Activated CD4-positive, alpha-beta memory T cell treated with anti-CD3 and anti-CD28 coated beads for 36 hours (primary cell): ENCODE data around the gene TRAF3IP1. TPM values are rescaled to one million over a fixed set of nuclear protein-coding genes. Genes with fewer than 3 reads are reported as not detected.
A peak's percentile ranks its signal among the peaks of the same experiment; 100 is the strongest.
"Not testable (repeated sequence)": the region's sequence is repeated elsewhere in the genome, so short reads cannot be mapped to it uniquely, and the experiment has no call there.

Experiments used
- CTCF ChIA-PET: fragments of 350-600 bp; sonication (Branson Sonifier 250); formaldehyde crosslinking; loops from one replicate; lab custom pipeline; 2021; ENCODE audit warnings: antibody characterized with exemption, inconsistent platforms; lab: Charles Lee
- POLR2A ChIA-PET: fragments of 350-600 bp; sonication (Branson Sonifier 250); formaldehyde crosslinking; loops from one replicate; lab custom pipeline; 2021; ENCODE audit warnings: antibody characterized with exemption; lab: Charles Lee
- DNase-seq: peaks from one replicate; pipeline ENCODE4 v3.0.0-alpha.2; 2020
- H3K27ac Mint-ChIP-seq: one replicate; pipeline ENCODE4 v1.8.0; 2021; ENCODE audit warnings: mixed read lengths
- H3K27me3 Mint-ChIP-seq: one replicate; pipeline ENCODE4 v1.8.0; 2021; ENCODE audit warnings: mixed read lengths
- H3K36me3 Mint-ChIP-seq: one replicate; pipeline ENCODE4 v1.8.0; 2021; ENCODE audit warnings: mixed read lengths
- H3K4me1 Mint-ChIP-seq: one replicate; pipeline ENCODE4 v1.8.0; 2021; ENCODE audit warnings: low read depth, mixed read lengths
- H3K4me3 Mint-ChIP-seq: one replicate; pipeline ENCODE4 v1.8.0; 2021; ENCODE audit warnings: mild to moderate bottlenecking, mixed read lengths
- H3K9me3 Mint-ChIP-seq: one replicate; pipeline ENCODE4 v1.8.0; 2021; ENCODE audit warnings: mixed read lengths
- intact Hi-C: fragments of 100-400 bp; cut with micrococcal nuclease; formaldehyde crosslinking; loops from one replicate; pipeline ENCODE4 v1.15.1; 2023
- total RNA-seq, 2 experiments: library from RNA; stranded (reverse); gene quantifications; one replicate each; pipeline ENCODE4 v1.2.3, GENCODE V29; 2021

Gene TRAF3IP1
- total RNA-seq, 2 experiments from 2014 or later = 8.0 to 9.3 TPM

GRCh38 chr2:238320648-238321281, 447 bp downstream of the TRAF3IP1 start:
- ChIA-PET POLR2A (interaction anchor here (0.6 kb wide), 1 partner anchor 978 kb away, joined by 3 read pairs; no protein-coding TSS in a partner anchor), CTCF (interaction anchor here (0.6 to 1.6 kb wide), 2 partner anchors 10 to 60 kb away, joined by 3 to 10 read pairs; no protein-coding TSS in a partner anchor)
- Mint-ChIP-seq H3K4me1 (peaks cover 19% of the 10 kb centered on the region), H3K27me3 (peaks cover 2% of the 10 kb centered on the region), H3K4me3 (peak overlapping the region; percentile 71), H3K36me3 (no peaks in the 10 kb centered on the region), H3K9me3 (no peaks in the 10 kb centered on the region), H3K27ac (no peak overlapping the region)
- DNase-seq = peak; percentile 15
- intact Hi-C loops = loop anchor here (1.0 kb wide), 1 partner anchor 32 kb away; the partner anchor contains the start of gene PER2

GRCh38 chr2:238321467-238321866, 1.1 kb downstream of the TRAF3IP1 start:
- POLR2A ChIA-PET = interaction anchor here (0.6 to 1.1 kb wide), 2 partner anchors 34 to 977 kb away, joined by 3 read pairs; no protein-coding TSS in a partner anchor
- no peak overlapping the region for H3K27ac Mint-ChIP-seq
- H3K4me3 Mint-ChIP-seq = peak overlapping the region; percentile 60
- peaks cover 1% of the 10 kb centered on the region for H3K36me3 Mint-ChIP-seq
- intact Hi-C loops = no loop called here
- H3K4me1 Mint-ChIP-seq = peaks cover 19% of the 10 kb centered on the region
- DNase-seq = no peak
- no peaks in the 10 kb centered on the region for H3K27me3 Mint-ChIP-seq
- H3K9me3 Mint-ChIP-seq = no peaks in the 10 kb centered on the region
- CTCF ChIA-PET = interaction anchor here (0.6 kb wide), 1 partner anchor 465 kb away, joined by 3 read pairs; no protein-coding TSS in a partner anchor

- Mint-ChIP-seq H3K4me3 (peak overlapping the region; percentile 60), H3K9me3 (no peaks in the 10 kb centered on the region), H3K27ac (no peak overlapping the region), H3K4me1 (peaks cover 19% of the 10 kb centered on the region), H3K27me3 (no peaks in the 10 kb centered on the region), H3K36me3 (peaks cover 1% of the 10 kb centered on the region)
- POLR2A ChIA-PET = interaction anchor here (1.1 kb wide), 1 partner anchor 34 kb away, joined by 3 read pairs; no protein-coding TSS in a partner anchor
- intact Hi-C loops = no loop called here
- no peak for DNase-seq
- CTCF ChIA-PET = interaction anchor here (0.6 kb wide), 1 partner anchor 464 kb away, joined by 3 read pairs; no protein-coding TSS in a partner anchor
Measured at GRCh38 chr2:238322001-238322411, 1.7 kb downstream of the TRAF3IP1 start.

DNA sequence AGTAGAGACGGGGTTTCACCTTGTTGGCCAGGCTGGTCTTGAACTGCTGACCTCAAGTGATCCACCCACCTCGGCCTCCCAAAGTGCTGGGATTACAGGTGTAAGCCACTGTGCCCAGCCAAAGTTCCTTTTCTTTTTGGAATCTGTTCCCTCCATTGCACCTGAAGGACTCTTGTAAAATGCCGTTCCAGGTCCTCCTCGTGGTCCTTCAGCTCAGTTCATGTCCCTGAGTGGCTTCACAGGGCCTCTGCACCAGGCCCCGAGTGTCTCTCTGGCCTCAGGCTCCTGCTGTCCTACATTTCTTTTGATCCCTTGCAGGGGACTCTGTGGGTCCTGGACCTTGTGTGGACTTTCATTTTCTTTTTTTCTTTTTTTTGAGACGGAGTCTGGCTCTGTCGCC, 3.9 kb downstream of the TRAF3IP1 start:
- H3K27me3 Mint-ChIP-seq, H3K27ac Mint-ChIP-seq, H3K4me3 Mint-ChIP-seq, H3K9me3 Mint-ChIP-seq, CTCF ChIA-PET, DNase-seq, POLR2A ChIA-PET, intact Hi-C loops: not testable (repeated sequence)
- H3K36me3 Mint-ChIP-seq = peaks cover 10% of the 10 kb centered on the region
- H3K4me1 Mint-ChIP-seq = peaks cover 19% of the 10 kb centered on the region

DNA sequence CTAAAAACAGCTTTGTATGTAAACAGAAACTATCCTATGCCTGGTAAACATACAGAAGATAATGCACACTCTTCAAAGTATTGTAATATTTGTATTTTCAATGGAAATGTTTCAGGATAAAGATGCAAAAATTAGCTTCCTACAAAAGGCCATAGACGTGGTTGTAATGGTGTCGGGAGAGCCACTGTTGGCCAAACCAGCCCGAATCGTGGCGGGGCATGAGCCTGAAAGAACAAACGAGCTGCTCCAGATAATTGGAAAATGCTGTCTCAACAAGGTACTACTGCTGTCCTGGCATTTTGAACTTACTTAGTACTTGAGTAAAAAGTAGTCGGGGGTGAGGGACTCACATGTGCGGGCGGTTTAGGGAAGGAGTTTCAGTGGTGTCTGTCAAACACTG, 5.4 kb downstream of the TRAF3IP1 start:
- ChIA-PET CTCF (no interaction called here), POLR2A (no interaction called here)
- no peak for DNase-seq
- Mint-ChIP-seq H3K27me3 (no peaks in the 10 kb centered on the region), H3K4me3 (no peak overlapping the region), H3K27ac (no peak overlapping the region), H3K36me3 (peaks cover 15% of the 10 kb centered on the region), H3K9me3 (no peaks in the 10 kb centered on the region), H3K4me1 (peaks cover 14% of the 10 kb centered on the region)
- intact Hi-C loops = no loop called here

DNA sequence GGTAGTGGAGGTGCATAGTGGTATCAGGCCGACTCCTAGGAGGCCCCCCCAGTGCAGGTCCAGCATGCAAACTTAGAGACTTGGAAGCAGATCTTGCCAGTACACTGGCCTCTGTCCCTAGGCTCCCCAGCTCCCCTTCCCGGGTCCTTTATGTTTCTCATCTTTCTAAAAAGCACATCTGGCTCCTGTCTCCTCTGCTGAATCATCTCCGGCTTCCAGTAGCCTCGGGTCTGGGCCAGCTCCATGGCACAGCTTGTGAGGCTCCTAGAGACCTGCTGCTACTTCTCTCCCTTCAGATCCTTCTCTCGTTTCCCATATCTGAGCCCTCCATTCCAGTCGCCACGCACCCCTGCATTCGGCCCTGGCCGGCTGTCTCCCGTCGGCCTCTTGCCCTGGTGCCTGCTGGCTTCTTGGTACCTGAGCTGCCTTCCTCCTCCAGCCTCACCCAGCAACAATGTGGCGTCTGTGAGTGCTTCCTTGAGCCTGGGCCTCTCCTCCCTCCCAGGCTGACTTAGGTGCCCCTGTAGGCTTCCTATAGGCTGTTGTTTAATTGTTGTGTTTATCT, 6.6 kb downstream of the TRAF3IP1 start:
- Mint-ChIP-seq H3K4me3 (no peak overlapping the region), H3K27ac (no peak overlapping the region), H3K27me3 (no peaks in the 10 kb centered on the region), H3K36me3 (peaks cover 15% of the 10 kb centered on the region), H3K4me1 (peaks cover 8% of the 10 kb centered on the region), H3K9me3 (no peaks in the 10 kb centered on the region)
- ChIA-PET POLR2A (no interaction called here), CTCF (interaction anchor here (0.6 kb wide), 1 partner anchor 491 kb away, joined by 3 read pairs; no protein-coding TSS in a partner anchor)
- intact Hi-C loops = no loop called here
- DNase-seq = no peak

DNA sequence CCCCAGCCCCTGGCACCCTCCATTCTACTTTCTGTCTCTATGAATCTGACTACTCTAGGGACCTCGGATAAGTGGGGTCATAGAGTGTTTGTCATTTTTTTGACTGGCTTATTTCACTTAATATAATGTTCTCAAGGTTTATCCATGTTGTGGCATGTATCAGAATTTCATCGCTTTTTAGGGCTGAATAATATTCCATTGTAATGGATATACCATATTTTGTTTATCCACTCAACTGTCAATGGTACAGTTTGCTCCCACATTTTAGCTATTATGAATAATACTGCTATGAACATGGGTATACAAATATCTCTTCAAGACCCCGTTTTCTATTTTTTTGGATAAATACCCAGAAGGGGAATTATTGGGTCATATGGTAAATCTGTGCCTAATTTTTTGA, 7.4 kb downstream of the TRAF3IP1 start:
- no peak overlapping the region for H3K4me3 Mint-ChIP-seq
- peaks cover 7% of the 10 kb centered on the region for H3K4me1 Mint-ChIP-seq
- no peak overlapping the region for H3K27ac Mint-ChIP-seq
- H3K36me3 Mint-ChIP-seq = peaks cover 15% of the 10 kb centered on the region
- intact Hi-C loops = no loop called here
- H3K9me3 Mint-ChIP-seq = no peaks in the 10 kb centered on the region
- no peak for DNase-seq
- POLR2A ChIA-PET = no interaction called here
- CTCF ChIA-PET = no interaction called here
- no peaks in the 10 kb centered on the region for H3K27me3 Mint-ChIP-seq

GRCh38 chr2:238330391-238330790, 10.1 kb downstream of the TRAF3IP1 start:
- intact Hi-C loops = no loop called here
- H3K36me3 Mint-ChIP-seq = peaks cover 16% of the 10 kb centered on the region
- H3K4me3 Mint-ChIP-seq = no peak overlapping the region
- ChIA-PET POLR2A (no interaction called here), CTCF (no interaction called here)
- no peak for DNase-seq
- H3K27ac Mint-ChIP-seq = no peak overlapping the region
- H3K9me3 Mint-ChIP-seq = no peaks in the 10 kb centered on the region
- H3K4me1 Mint-ChIP-seq = peaks cover under 1% of the 10 kb centered on the region
- no peaks in the 10 kb centered on the region for H3K27me3 Mint-ChIP-seq

- H3K27ac Mint-ChIP-seq = no peak overlapping the region
- POLR2A ChIA-PET = no interaction called here
- peaks cover 15% of the 10 kb centered on the region for H3K36me3 Mint-ChIP-seq
- intact Hi-C loops = no loop called here
- no peaks in the 10 kb centered on the region for H3K9me3 Mint-ChIP-seq
- no peaks in the 10 kb centered on the region for H3K27me3 Mint-ChIP-seq
- H3K4me3 Mint-ChIP-seq = no peak overlapping the region
- DNase-seq = no peak
- no peaks in the 10 kb centered on the region for H3K4me1 Mint-ChIP-seq
- CTCF ChIA-PET = no interaction called here
Measured at GRCh38 chr2:238331916-238332315, 11.6 kb downstream of the TRAF3IP1 start.

DNA sequence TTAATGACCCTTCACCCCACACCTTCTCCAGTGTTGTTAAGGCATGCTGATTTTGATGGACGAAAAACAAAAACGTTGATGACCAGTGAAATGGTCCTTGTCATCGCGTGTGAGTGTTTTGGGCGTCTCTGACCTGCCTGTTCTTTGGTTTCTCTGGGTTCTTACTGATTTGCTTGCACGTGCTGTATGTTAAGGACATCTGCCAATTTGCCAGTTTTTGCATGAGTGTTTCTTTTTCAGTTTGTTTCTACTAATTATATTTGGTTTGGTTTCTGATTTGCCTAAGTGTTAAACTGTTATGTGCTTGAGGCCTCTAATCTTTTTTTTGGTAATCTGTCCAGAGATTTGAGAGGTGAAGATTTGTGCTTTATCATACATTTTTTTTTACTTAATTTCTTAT, 14.6 kb downstream of the TRAF3IP1 start:
- no peaks in the 10 kb centered on the region for H3K4me1 Mint-ChIP-seq
- CTCF ChIA-PET = no interaction called here
- no peaks in the 10 kb centered on the region for H3K9me3 Mint-ChIP-seq
- no peaks in the 10 kb centered on the region for H3K27me3 Mint-ChIP-seq
- POLR2A ChIA-PET = no interaction called here
- DNase-seq = no peak
- H3K27ac Mint-ChIP-seq = no peak overlapping the region
- intact Hi-C loops = no loop called here
- peaks cover 3% of the 10 kb centered on the region for H3K36me3 Mint-ChIP-seq
- no peak overlapping the region for H3K4me3 Mint-ChIP-seq

GRCh38 chr2:238335591-238335990, 15.3 kb downstream of the TRAF3IP1 start:
- POLR2A ChIA-PET, H3K4me1 Mint-ChIP-seq, CTCF ChIA-PET, H3K27ac Mint-ChIP-seq, H3K9me3 Mint-ChIP-seq, H3K27me3 Mint-ChIP-seq, DNase-seq, H3K4me3 Mint-ChIP-seq, H3K36me3 Mint-ChIP-seq, intact Hi-C loops: not testable (repeated sequence)

DNA sequence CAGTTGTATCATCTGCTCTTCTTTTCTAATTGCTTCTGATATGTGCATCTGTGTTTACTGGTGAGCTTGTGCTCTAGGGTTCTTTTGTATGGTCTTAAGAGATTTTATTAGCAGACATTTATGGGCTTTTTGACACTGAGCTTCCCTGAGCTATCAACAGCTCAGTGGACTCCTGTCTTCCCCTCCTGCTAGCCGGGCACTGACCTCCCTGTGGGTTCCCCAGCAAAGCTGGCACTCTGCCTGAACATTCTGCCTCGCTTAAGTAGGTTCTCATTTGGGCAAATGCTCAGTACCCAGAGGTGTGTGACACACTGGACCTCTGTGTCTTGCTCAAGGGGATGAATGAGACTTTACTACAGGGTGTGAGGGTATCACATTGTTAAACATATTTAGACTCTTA, 15.8 kb downstream of the TRAF3IP1 start:
- Mint-ChIP-seq H3K9me3 (no peaks in the 10 kb centered on the region), H3K4me1 (no peaks in the 10 kb centered on the region), H3K4me3 (no peak overlapping the region), H3K27ac (no peak overlapping the region), H3K36me3 (peaks cover 3% of the 10 kb centered on the region), H3K27me3 (no peaks in the 10 kb centered on the region)
- DNase-seq = no peak
- intact Hi-C loops = no loop called here
- ChIA-PET CTCF (no interaction called here), POLR2A (no interaction called here)
